A673 (cell line): ENCODE results near the gene TRPM2. TPM values are rescaled to one million over a fixed set of nuclear protein-coding genes. Genes with fewer than 3 reads are reported as not detected.

Experiments used
- BruUV-seq: library from RNA; stranded (reverse); fragments of 400-500 nt; replicated peaks from 2 replicates; lab custom pipeline; 2021; lab: Mats Ljungman, UMichigan
- CTCF ChIA-PET: fragments of 300-600 bp; sonication (Branson Sonifier 250); formaldehyde crosslinking; loops from one replicate; lab custom pipeline; 2022; ENCODE audit warnings: antibody characterized with exemption; lab: Charles Lee
- POLR2A ChIA-PET: fragments of 300-600 bp; sonication (Branson Sonifier 250); formaldehyde crosslinking; loops from one replicate; lab custom pipeline; 2022; ENCODE audit warnings: antibody characterized with exemption; ENCODE audit not compliant: low non-redundant PET; lab: Charles Lee
- DNase-seq: peaks from one replicate; pipeline ENCODE4 v3.0.0-alpha.2; 2015; ENCODE audit warnings: low spot score
- H3K27ac ChIP-seq: fragments of 200-600 bp; sonication (generic); 2 replicates; pipeline ENCODE4 v1.5.1; 2016; ENCODE audit warnings: mixed run types, low read depth, mild to moderate bottlenecking, mixed read lengths, antibody characterized with exemption, low read length; ENCODE audit not compliant: poor library complexity, severe bottlenecking
- H3K27me3 ChIP-seq: fragments of 200-600 bp; sonication (generic); replicated peaks from 2 replicates; pipeline ENCODE4 v1.6.1; 2017; ENCODE audit warnings: mixed run types, low read depth, mild to moderate bottlenecking, mixed read lengths, antibody characterized with exemption, low read length; ENCODE audit not compliant: insufficient read depth, poor library complexity
- H3K36me3 ChIP-seq: fragments of 200-600 bp; sonication (generic); 2 replicates; pipeline ENCODE4 v1.6.1; 2016; ENCODE audit warnings: mixed run types, mild to moderate bottlenecking, mixed read lengths, antibody characterized with exemption, low read length; ENCODE audit not compliant: insufficient read depth, poor library complexity, severe bottlenecking
- H3K4me1 ChIP-seq: fragments of 200-600 bp; sonication (generic); 2 replicates; pipeline ENCODE4 v1.6.1; 2017; ENCODE audit warnings: mixed run types, mild to moderate bottlenecking, mixed read lengths, antibody characterized with exemption, low read length; ENCODE audit not compliant: insufficient read depth, poor library complexity, severe bottlenecking
- H3K4me3 ChIP-seq: fragments of 200-600 bp; sonication (generic); 2 replicates; pipeline ENCODE4 v1.5.1; 2016; ENCODE audit warnings: low read depth, mixed run types, mild to moderate bottlenecking, mixed read lengths, low read length; ENCODE audit not compliant: poor library complexity, severe bottlenecking
- H3K9me3 ChIP-seq: fragments of 200-600 bp; sonication (generic); 2 replicates; pipeline ENCODE4 v1.6.1; 2016; ENCODE audit warnings: mixed run types, low read depth, mild to moderate bottlenecking, mixed read lengths, antibody characterized with exemption, low read length; ENCODE audit not compliant: poor library complexity, severe bottlenecking
- EZH2 ChIP-seq: fragments of 200-600 bp; sonication (generic); IDR thresholded peaks from 2 replicates; pipeline ENCODE4 v1.6.1; 2017; ENCODE audit warnings: borderline replicate concordance, low read depth, mild to moderate bottlenecking, mixed read lengths, antibody characterized with exemption, low read length; ENCODE audit not compliant: poor library complexity, severe bottlenecking
- intact Hi-C: fragments of 100-400 bp; cut with micrococcal nuclease; formaldehyde crosslinking; loops from one replicate; pipeline ENCODE4 v1.10.0; 2022; ENCODE audit not compliant: unreplicated experiment
- total RNA-seq: library from RNA; stranded (reverse); gene quantifications from 2 replicates; pipeline ENCODE4 v1.2.3, GENCODE V29; 2021
- TF ChIP-seq, protein P1 (sequence below): fragments of 300-800, 200-600 bp; sonication (generic); conservative IDR thresholded peaks from 2 replicates; pipeline ENCODE4 v1.5.1; 2017; ENCODE audit warnings: low read depth, mild to moderate bottlenecking, antibody characterized with exemption, low read length, moderate library complexity, mixed read lengths

Gene TRPM2
- total RNA-seq, 1 experiment from 2014 or later = 0.21 TPM

DNA sequence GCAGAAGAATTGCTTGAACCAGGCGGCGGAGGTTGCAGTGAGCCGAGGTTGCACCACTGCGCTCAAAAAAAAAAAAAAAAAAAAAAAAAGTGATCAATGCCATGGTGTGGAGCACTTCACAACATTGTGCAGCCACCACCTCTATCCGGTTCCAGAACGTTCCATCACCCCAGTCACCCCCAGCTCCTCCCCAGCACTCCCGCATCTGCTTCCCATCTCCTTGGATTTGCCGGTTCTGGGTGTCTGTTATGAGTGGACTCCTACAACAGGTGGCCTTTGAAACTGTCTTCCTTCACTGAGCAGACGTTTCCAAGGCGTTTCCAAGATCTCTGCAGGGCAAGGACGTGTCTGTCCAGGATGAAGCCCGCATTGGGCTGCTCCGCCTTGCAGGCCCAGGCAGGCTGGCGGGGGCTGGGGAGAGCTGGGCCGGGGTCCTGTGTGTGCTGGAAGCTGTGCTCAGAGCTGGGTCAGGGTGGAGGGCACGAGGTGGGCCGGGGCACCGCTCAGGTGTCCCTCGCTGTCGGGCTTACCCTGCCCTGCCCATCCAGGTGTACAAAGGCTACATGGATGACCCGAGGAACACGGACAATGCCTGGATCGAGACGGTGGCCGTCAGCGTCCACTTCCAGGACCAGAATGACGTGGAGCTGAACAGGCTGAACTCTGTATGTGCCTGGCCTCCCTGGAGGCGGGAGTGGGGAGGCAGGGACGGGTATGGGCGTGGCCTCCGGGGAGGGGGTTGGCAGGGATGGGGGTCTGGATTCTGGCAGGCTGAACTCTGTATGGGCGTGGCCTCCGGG is 87.0 kb downstream of the TRPM2 start:
- ChIA-PET POLR2A (no interaction called here), CTCF (no interaction called here)
- no TSS peak for BruUV-seq
- no peak for TF ChIP-seq EZH2
- TF ChIP-seq, protein P1, sequence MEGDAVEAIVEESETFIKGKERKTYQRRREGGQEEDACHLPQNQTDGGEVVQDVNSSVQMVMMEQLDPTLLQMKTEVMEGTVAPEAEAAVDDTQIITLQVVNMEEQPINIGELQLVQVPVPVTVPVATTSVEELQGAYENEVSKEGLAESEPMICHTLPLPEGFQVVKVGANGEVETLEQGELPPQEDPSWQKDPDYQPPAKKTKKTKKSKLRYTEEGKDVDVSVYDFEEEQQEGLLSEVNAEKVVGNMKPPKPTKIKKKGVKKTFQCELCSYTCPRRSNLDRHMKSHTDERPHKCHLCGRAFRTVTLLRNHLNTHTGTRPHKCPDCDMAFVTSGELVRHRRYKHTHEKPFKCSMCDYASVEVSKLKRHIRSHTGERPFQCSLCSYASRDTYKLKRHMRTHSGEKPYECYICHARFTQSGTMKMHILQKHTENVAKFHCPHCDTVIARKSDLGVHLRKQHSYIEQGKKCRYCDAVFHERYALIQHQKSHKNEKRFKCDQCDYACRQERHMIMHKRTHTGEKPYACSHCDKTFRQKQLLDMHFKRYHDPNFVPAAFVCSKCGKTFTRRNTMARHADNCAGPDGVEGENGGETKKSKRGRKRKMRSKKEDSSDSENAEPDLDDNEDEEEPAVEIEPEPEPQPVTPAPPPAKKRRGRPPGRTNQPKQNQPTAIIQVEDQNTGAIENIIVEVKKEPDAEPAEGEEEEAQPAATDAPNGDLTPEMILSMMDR = no peak
- Histone ChIP-seq H3K36me3 (no peaks in the 10 kb centered on the region), H3K9me3 (no peaks in the 10 kb centered on the region), H3K4me1 (no peaks in the 10 kb centered on the region), H3K4me3 (no peak overlapping the region), H3K27ac (no peak overlapping the region), H3K27me3 (no peaks in the 10 kb centered on the region)
- intact Hi-C loops = no loop called here
- DNase-seq = no peak

DNA sequence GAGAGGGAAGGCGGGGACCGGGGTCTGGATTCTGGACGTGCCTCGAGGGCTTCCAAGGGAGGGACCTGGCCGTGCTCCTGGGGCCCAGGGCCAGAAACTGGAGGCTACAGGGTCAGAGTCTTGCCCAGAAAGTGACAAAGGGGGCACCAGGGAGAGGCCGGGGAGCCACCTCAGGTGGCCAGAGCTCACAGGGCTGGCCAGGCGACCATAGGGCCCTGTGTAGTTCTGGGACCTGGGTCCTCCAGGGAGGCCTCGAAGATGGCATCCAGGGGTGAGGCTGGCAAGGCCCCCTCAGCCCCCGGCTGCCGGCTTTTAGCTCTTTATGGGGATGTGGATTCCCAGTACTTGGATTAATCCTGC is 87.6 kb downstream of the TRPM2 start:
- Histone ChIP-seq H3K36me3 (no peaks in the 10 kb centered on the region), H3K27me3 (no peaks in the 10 kb centered on the region), H3K9me3 (no peaks in the 10 kb centered on the region), H3K4me1 (no peaks in the 10 kb centered on the region), H3K4me3 (no peak overlapping the region), H3K27ac (no peak overlapping the region)
- POLR2A ChIA-PET = no interaction called here
- BruUV-seq = no TSS peak
- no peak for DNase-seq
- CTCF ChIA-PET = no interaction called here
- intact Hi-C loops = no loop called here
- TF ChIP-seq, protein P1 = no peak
- TF ChIP-seq EZH2 = no peak

DNA sequence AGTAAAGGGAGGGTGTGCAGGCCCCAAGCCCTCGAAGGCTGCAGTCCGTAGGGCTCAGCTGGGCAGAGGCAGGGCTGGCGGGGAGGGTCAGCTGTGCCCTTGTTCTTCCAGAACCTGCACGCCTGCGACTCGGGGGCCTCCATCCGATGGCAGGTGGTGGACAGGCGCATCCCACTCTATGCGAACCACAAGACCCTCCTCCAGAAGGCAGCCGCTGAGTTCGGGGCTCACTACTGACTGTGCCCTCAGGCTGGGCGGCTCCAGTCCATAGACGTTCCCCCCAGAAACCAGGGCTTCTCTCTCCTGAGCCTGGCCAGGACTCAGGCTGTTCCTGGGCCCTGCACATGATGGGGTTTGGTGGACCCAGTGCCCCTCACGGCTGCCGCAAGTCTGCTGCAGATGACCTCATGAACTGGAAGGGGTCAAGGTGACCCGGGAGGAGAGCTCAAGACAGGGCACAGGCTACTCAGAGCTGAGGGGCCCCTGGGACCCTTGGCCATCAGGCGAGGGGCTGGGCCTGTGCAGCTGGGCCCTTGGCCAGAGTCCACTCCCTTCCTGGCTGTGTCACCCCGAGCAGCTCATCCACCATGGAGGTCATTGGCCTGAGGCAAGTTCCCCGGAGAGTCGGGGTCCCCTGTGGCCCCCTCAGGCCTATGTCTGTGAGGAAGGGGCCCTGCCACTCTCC is 88.3 kb downstream of the TRPM2 start:
- Histone ChIP-seq H3K4me1 (no peaks in the 10 kb centered on the region), H3K9me3 (no peaks in the 10 kb centered on the region), H3K27me3 (no peaks in the 10 kb centered on the region), H3K36me3 (no peaks in the 10 kb centered on the region), H3K4me3 (no peak overlapping the region), H3K27ac (no peak overlapping the region)
- intact Hi-C loops = no loop called here
- no TSS peak for BruUV-seq
- ChIA-PET CTCF (no interaction called here), POLR2A (no interaction called here)
- no peak for DNase-seq
- TF ChIP-seq EZH2 = no peak
- TF ChIP-seq, protein P1 = no peak
